MM.1S (cell line): ENCODE data around the gene AGPAT2.

Source experiments
- EZH2 ChIP-seq: fragments of 300-600 bp; sonication (generic); optimal IDR thresholded peaks from 2 replicates; pipeline ENCODE3; 2017; ENCODE audit warnings: low read depth, mild to moderate bottlenecking, antibody characterized with exemption, low read length, mixed read lengths
- EZH2phosphoT487 ChIP-seq: fragments of 300-600 bp; sonication (generic); IDR thresholded peaks from 2 replicates; pipeline ENCODE4 v1.6.1; 2018; ENCODE audit warnings: antibody characterized with exemption, low read length
- TF ChIP-seq, protein P1 (sequence below): fragments of 300-600 bp; sonication (generic); IDR thresholded peaks from 2 replicates; pipeline ENCODE4 v1.5.1; 2016; ENCODE audit warnings: antibody characterized with exemption, low read length, mixed read lengths

DNA sequence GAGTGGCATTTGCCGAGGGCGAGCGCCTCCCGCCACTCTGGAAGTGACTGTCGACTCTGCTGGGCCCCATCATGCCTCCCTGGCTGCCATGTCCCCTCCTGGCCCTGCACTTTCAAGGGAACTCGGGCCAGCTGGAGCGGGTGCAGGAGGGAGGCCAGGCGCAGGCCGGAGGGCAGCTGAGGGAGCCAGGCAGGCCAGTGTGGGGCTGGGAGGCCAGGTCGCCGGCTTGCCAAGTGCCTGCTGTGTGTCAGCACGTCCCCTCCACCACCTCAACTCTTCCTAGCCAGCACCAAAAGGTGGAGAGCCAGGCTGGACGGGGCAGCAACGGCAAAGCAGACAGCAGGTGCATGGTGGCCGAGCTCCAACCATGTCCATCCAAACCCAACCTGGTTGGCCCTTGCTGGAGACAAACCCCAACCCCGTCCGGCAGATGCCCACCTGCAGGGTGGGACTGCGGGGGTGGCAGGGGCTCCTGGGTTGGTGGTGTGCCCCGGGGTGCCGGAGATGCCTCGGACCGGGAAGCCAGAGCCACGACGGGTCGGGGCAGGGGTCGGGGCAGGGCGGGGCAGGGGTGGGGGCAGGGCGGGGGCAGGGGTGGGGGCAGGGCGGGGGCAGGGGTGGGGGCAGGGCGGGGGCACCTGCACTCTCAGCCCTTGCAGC is 61.1 kb downstream of the AGPAT2 start:
- TF ChIP-seq, protein P1, sequence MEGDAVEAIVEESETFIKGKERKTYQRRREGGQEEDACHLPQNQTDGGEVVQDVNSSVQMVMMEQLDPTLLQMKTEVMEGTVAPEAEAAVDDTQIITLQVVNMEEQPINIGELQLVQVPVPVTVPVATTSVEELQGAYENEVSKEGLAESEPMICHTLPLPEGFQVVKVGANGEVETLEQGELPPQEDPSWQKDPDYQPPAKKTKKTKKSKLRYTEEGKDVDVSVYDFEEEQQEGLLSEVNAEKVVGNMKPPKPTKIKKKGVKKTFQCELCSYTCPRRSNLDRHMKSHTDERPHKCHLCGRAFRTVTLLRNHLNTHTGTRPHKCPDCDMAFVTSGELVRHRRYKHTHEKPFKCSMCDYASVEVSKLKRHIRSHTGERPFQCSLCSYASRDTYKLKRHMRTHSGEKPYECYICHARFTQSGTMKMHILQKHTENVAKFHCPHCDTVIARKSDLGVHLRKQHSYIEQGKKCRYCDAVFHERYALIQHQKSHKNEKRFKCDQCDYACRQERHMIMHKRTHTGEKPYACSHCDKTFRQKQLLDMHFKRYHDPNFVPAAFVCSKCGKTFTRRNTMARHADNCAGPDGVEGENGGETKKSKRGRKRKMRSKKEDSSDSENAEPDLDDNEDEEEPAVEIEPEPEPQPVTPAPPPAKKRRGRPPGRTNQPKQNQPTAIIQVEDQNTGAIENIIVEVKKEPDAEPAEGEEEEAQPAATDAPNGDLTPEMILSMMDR = no peak
- no peak for TF ChIP-seq EZH2phosphoT487
- TF ChIP-seq EZH2 = no peak
